Measurements from ENCODE around the gene COMMD7.
"Not testable (repeated sequence)": the region's sequence is repeated elsewhere in the genome, so short reads cannot be mapped to it uniquely, and the experiment has no call there.

Gene COMMD7

GRCh38 chr20:32753731-32754130, 10.5 kb upstream of the COMMD7 start:
- Mint-ChIP-seq H3K4me3 (no peak overlapping the region), H3K9me3 (no peaks in the 10 kb centered on the region), H3K4me1 (ENCODE audit: low read depth) (peaks cover 12% of the 10 kb centered on the region), H3K27ac (no peak overlapping the region), H3K27me3 (no peaks in the 10 kb centered on the region), H3K36me3 (ENCODE audit: low read depth) (no peaks in the 10 kb centered on the region)
- DNase-seq = no peak

GRCh38 chr20:32752458-32753250, 9.4 kb upstream of the COMMD7 start:
- no peak overlapping the region for H3K4me3 Mint-ChIP-seq
- no peaks in the 10 kb centered on the region for H3K36me3 Mint-ChIP-seq (ENCODE audit: low read depth)
- no peak for DNase-seq

GRCh38 chr20:32751702-32752457, 8.6 kb upstream of the COMMD7 start:
- Mint-ChIP-seq H3K4me1 (ENCODE audit: low read depth) (peaks cover 11% of the 10 kb centered on the region), H3K9me3 (no peaks in the 10 kb centered on the region), H3K36me3 (ENCODE audit: low read depth) (no peaks in the 10 kb centered on the region), H3K27ac (no peak overlapping the region), H3K27me3 (no peaks in the 10 kb centered on the region), H3K4me3 (no peak overlapping the region)
- DNase-seq = no peak

More at GRCh38 chr20:32752458-32753250, 9.4 kb upstream of the COMMD7 start:
- no peaks in the 10 kb centered on the region for H3K9me3 Mint-ChIP-seq
- peak overlapping the region; percentile 54 for H3K27ac Mint-ChIP-seq
- no peaks in the 10 kb centered on the region for H3K27me3 Mint-ChIP-seq
- peaks cover 11% of the 10 kb centered on the region for H3K4me1 Mint-ChIP-seq (ENCODE audit: low read depth)

GRCh38 chr20:32751293-32751692, 8.0 kb upstream of the COMMD7 start:
- Mint-ChIP-seq H3K4me3 (no peak overlapping the region), H3K27ac (no peak overlapping the region), H3K27me3 (no peaks in the 10 kb centered on the region), H3K4me1 (ENCODE audit: low read depth) (peaks cover 11% of the 10 kb centered on the region), H3K9me3 (no peaks in the 10 kb centered on the region), H3K36me3 (ENCODE audit: low read depth) (no peaks in the 10 kb centered on the region)
- no peak for DNase-seq

GRCh38 chr20:32749914-32750637, 6.8 kb upstream of the COMMD7 start:
- peaks cover 11% of the 10 kb centered on the region for H3K4me1 Mint-ChIP-seq (ENCODE audit: low read depth)
- H3K4me3 Mint-ChIP-seq = no peak overlapping the region
- no peaks in the 10 kb centered on the region for H3K36me3 Mint-ChIP-seq (ENCODE audit: low read depth)
- DNase-seq = no peak
- no peaks in the 10 kb centered on the region for H3K27me3 Mint-ChIP-seq
- H3K27ac Mint-ChIP-seq = no peak overlapping the region
- H3K9me3 Mint-ChIP-seq = no peaks in the 10 kb centered on the region

- Mint-ChIP-seq H3K27ac (peak overlapping the region; percentile 95), H3K4me3 (peak overlapping the region; percentile 97), H3K36me3 (ENCODE audit: low read depth) (peaks cover 12% of the 10 kb centered on the region), H3K27me3 (no peaks in the 10 kb centered on the region), H3K4me1 (ENCODE audit: low read depth) (peaks cover 49% of the 10 kb centered on the region), H3K9me3 (no peaks in the 10 kb centered on the region)
- peak; percentile 59 for DNase-seq
These were observed 688 bp downstream of the COMMD7 start for GRCh38 chr20:32742322-32743236.

GRCh38 chr20:32741151-32741550, 2.1 kb downstream of the COMMD7 start:
- Mint-ChIP-seq H3K9me3 (no peaks in the 10 kb centered on the region), H3K4me3 (no peak overlapping the region), H3K4me1 (ENCODE audit: low read depth) (peaks cover 59% of the 10 kb centered on the region), H3K36me3 (ENCODE audit: low read depth) (peaks cover 13% of the 10 kb centered on the region), H3K27me3 (no peaks in the 10 kb centered on the region), H3K27ac (no peak overlapping the region)
- no peak for DNase-seq

GRCh38 chr20:32737371-32738223, 5.7 kb downstream of the COMMD7 start:
- H3K4me3 Mint-ChIP-seq = peak overlapping the region; percentile 41
- peaks cover 13% of the 10 kb centered on the region for H3K36me3 Mint-ChIP-seq (ENCODE audit: low read depth)
- peak overlapping the region; percentile 90 for H3K27ac Mint-ChIP-seq
- no peaks in the 10 kb centered on the region for H3K9me3 Mint-ChIP-seq
- DNase-seq = peak; percentile 50
- no peaks in the 10 kb centered on the region for H3K27me3 Mint-ChIP-seq
- peaks cover 47% of the 10 kb centered on the region for H3K4me1 Mint-ChIP-seq (ENCODE audit: low read depth)

GRCh38 chr20:32731882-32732266, 11.4 kb downstream of the COMMD7 start:
- peaks cover 27% of the 10 kb centered on the region for H3K4me1 Mint-ChIP-seq (ENCODE audit: low read depth)
- H3K27me3 Mint-ChIP-seq = no peaks in the 10 kb centered on the region
- H3K27ac Mint-ChIP-seq = no peak overlapping the region
- no peak overlapping the region for H3K4me3 Mint-ChIP-seq
- H3K36me3 Mint-ChIP-seq (ENCODE audit: low read depth) = peaks cover 34% of the 10 kb centered on the region
- no peak for DNase-seq
- H3K9me3 Mint-ChIP-seq = no peaks in the 10 kb centered on the region

- H3K4me3 Mint-ChIP-seq, H3K27me3 Mint-ChIP-seq, H3K9me3 Mint-ChIP-seq, H3K27ac Mint-ChIP-seq, DNase-seq: not testable (repeated sequence)
- peaks cover 39% of the 10 kb centered on the region for H3K36me3 Mint-ChIP-seq (ENCODE audit: low read depth)
- H3K4me1 Mint-ChIP-seq (ENCODE audit: low read depth) = peaks cover 13% of the 10 kb centered on the region
These were observed 13.9 kb downstream of the COMMD7 start for GRCh38 chr20:32729334-32729733.

- peaks cover 39% of the 10 kb centered on the region for H3K36me3 Mint-ChIP-seq (ENCODE audit: low read depth)
These were observed 14.8 kb downstream of the COMMD7 start for GRCh38 chr20:32728435-32728834.

GRCh38 chr20:32727683-32728082, 15.6 kb downstream of the COMMD7 start:
- no peaks in the 10 kb centered on the region for H3K9me3 Mint-ChIP-seq
- H3K4me3 Mint-ChIP-seq = no peak overlapping the region
- peaks cover 37% of the 10 kb centered on the region for H3K36me3 Mint-ChIP-seq (ENCODE audit: low read depth)
- no peak for DNase-seq
- peaks cover 13% of the 10 kb centered on the region for H3K4me1 Mint-ChIP-seq (ENCODE audit: low read depth)
- peak overlapping the region; percentile 53 for H3K27ac Mint-ChIP-seq
- H3K27me3 Mint-ChIP-seq = no peaks in the 10 kb centered on the region

More at GRCh38 chr20:32728435-32728834, 14.8 kb downstream of the COMMD7 start:
- H3K27me3 Mint-ChIP-seq, H3K9me3 Mint-ChIP-seq, H3K4me3 Mint-ChIP-seq, DNase-seq: not testable (repeated sequence)
- H3K27ac Mint-ChIP-seq = peak overlapping the region; percentile 53
- H3K4me1 Mint-ChIP-seq (ENCODE audit: low read depth) = peaks cover 13% of the 10 kb centered on the region

GRCh38 chr20:32718749-32719348, 24.4 kb downstream of the COMMD7 start:
- Mint-ChIP-seq H3K27ac (no peak overlapping the region), H3K36me3 (ENCODE audit: low read depth) (peaks cover 38% of the 10 kb centered on the region), H3K9me3 (no peaks in the 10 kb centered on the region), H3K27me3 (no peaks in the 10 kb centered on the region), H3K4me1 (ENCODE audit: low read depth) (no peaks in the 10 kb centered on the region), H3K4me3 (no peak overlapping the region)
- DNase-seq = no peak
